Measurements from ENCODE around the gene PTPRN2. TPM values are rescaled to one million over a fixed set of nuclear protein-coding genes. Genes with fewer than 3 reads are reported as not detected.

Gene PTPRN2
- total RNA-seq, 1 experiment from 2014 or later = 2.1 TPM

GRCh38 chr7:158110661-158111048, 477.0 kb downstream of the PTPRN2 start:
- POLR2A ChIA-PET = no interaction called here
- Histone ChIP-seq H3K9ac (ENCODE audit: low read length) (no peak overlapping the region), H3K9me3 (ENCODE audit: control insufficient read depth in 1 of 2, insufficient read depth in 1 of 2, low read depth in 1 of 2, low read length in 2 of 2) (no peaks in the 10 kb centered on the region), H3K27ac (ENCODE audit: low read depth, low read length) (no peak overlapping the region), H3K27me3 (ENCODE audit: insufficient read depth, low read length) (no peaks in the 10 kb centered on the region), H3K4me3 (replicated peaks in 1 of 2; ENCODE audit: low read depth in 1 of 2, low read length in 2 of 2) (no peak overlapping the region), H4K20me1 (ENCODE audit: insufficient read depth) (no peaks in the 10 kb centered on the region), H3K36me3 (ENCODE audit: control insufficient read depth in 1 of 2, insufficient read depth in 2 of 2, low read length in 2 of 2) (no peaks in the 10 kb centered on the region), H3K79me2 (ENCODE audit: insufficient read depth, low read length) (no peaks in the 10 kb centered on the region), H3K9me2 (ENCODE audit: insufficient read depth) (no peaks in the 10 kb centered on the region), H3K4me1 (ENCODE audit: control insufficient read depth in 1 of 2, insufficient read depth in 2 of 2, low read length in 2 of 2) (no peaks in the 10 kb centered on the region), H3K4me2 (ENCODE audit: low read length) (no peak overlapping the region), H2AFZ (ENCODE audit: low read depth, low read length, poor library complexity, severe bottlenecking) (no peak overlapping the region)
- ATAC-seq = no peak
- BruUV-seq (replicated peaks) = no TSS peak
- DNase-seq (ENCODE audit: low read depth, low spot score) = no peak
- CTCF ChIA-PET = no interaction called here
- TF ChIP-seq, protein P1, sequence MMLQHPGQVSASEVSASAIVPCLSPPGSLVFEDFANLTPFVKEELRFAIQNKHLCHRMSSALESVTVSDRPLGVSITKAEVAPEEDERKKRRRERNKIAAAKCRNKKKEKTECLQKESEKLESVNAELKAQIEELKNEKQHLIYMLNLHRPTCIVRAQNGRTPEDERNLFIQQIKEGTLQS (IDR thresholded peaks at IDR 0.05) = no peak
- TF ChIP-seq JUND (IDR thresholded peaks at IDR 0.05) = no peak
- intact Hi-C loops (cut with micrococcal nuclease) = no loop called here
- RAD21 ChIA-PET (ENCODE audit: low non-redundant PET in 1 of 2, low total read pairs in 2 of 2, uncharacterized antibody in 2 of 2, unreplicated experiment in 2 of 2) = no interaction called here

- TF ChIP-seq, protein P2, sequence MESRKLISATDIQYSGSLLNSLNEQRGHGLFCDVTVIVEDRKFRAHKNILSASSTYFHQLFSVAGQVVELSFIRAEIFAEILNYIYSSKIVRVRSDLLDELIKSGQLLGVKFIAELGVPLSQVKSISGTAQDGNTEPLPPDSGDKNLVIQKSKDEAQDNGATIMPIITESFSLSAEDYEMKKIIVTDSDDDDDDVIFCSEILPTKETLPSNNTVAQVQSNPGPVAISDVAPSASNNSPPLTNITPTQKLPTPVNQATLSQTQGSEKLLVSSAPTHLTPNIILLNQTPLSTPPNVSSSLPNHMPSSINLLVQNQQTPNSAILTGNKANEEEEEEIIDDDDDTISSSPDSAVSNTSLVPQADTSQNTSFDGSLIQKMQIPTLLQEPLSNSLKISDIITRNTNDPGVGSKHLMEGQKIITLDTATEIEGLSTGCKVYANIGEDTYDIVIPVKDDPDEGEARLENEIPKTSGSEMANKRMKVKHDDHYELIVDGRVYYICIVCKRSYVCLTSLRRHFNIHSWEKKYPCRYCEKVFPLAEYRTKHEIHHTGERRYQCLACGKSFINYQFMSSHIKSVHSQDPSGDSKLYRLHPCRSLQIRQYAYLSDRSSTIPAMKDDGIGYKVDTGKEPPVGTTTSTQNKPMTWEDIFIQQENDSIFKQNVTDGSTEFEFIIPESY (IDR thresholded peaks at IDR 0.05; ENCODE audit: extremely low read depth, insufficient replicate concordance, low read length) = no peak
- TF ChIP-seq POLR2AphosphoS5 (IDR thresholded peaks at IDR 0.05; ENCODE audit: low read depth, low read length) = no peak
- no peak for TF ChIP-seq ELF1 (IDR thresholded peaks at IDR 0.05; ENCODE audit: borderline replicate concordance, low read depth)
- TF ChIP-seq, protein P3, sequence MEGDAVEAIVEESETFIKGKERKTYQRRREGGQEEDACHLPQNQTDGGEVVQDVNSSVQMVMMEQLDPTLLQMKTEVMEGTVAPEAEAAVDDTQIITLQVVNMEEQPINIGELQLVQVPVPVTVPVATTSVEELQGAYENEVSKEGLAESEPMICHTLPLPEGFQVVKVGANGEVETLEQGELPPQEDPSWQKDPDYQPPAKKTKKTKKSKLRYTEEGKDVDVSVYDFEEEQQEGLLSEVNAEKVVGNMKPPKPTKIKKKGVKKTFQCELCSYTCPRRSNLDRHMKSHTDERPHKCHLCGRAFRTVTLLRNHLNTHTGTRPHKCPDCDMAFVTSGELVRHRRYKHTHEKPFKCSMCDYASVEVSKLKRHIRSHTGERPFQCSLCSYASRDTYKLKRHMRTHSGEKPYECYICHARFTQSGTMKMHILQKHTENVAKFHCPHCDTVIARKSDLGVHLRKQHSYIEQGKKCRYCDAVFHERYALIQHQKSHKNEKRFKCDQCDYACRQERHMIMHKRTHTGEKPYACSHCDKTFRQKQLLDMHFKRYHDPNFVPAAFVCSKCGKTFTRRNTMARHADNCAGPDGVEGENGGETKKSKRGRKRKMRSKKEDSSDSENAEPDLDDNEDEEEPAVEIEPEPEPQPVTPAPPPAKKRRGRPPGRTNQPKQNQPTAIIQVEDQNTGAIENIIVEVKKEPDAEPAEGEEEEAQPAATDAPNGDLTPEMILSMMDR (IDR thresholded peaks at IDR 0.05 in 2 of 3, conservative IDR thresholded peaks at IDR 0.05 in 1 of 3; ENCODE audit: borderline replicate concordance in 1 of 3, insufficient read depth in 1 of 3, low read depth in 2 of 3, low read length in 2 of 3) = no peak
- no peak for TF ChIP-seq EGR1 (IDR thresholded peaks at IDR 0.05; ENCODE audit: low read depth)
- TF ChIP-seq EZH2 (IDR thresholded peaks at IDR 0.05) = no peak
- H3K79me2 ChIP-seq (ENCODE audit: insufficient read depth, low read length) = no peaks in the 10 kb centered on the region
- BruUV-seq (replicated peaks) = no TSS peak
- RAD21 ChIA-PET (ENCODE audit: low non-redundant PET in 1 of 2, low total read pairs in 2 of 2, uncharacterized antibody in 2 of 2, unreplicated experiment in 2 of 2) = no interaction called here
- no peaks in the 10 kb centered on the region for H3K4me1 ChIP-seq (ENCODE audit: control insufficient read depth in 1 of 2, insufficient read depth in 2 of 2, low read length in 2 of 2)
- no peak overlapping the region for H3K27ac ChIP-seq (ENCODE audit: low read depth, low read length)
- H3K36me3 ChIP-seq (ENCODE audit: control insufficient read depth in 1 of 2, insufficient read depth in 2 of 2, low read length in 2 of 2) = no peaks in the 10 kb centered on the region
- no peak for ATAC-seq
- no peaks in the 10 kb centered on the region for H4K20me1 ChIP-seq (ENCODE audit: insufficient read depth)
- H3K27me3 ChIP-seq (ENCODE audit: insufficient read depth, low read length) = no peaks in the 10 kb centered on the region
- no peaks in the 10 kb centered on the region for H3K9me3 ChIP-seq (ENCODE audit: control insufficient read depth in 1 of 2, insufficient read depth in 1 of 2, low read depth in 1 of 2, low read length in 2 of 2)
- no peak overlapping the region for H3K4me2 ChIP-seq (ENCODE audit: low read length)
- no peaks in the 10 kb centered on the region for H3K9me2 ChIP-seq (ENCODE audit: insufficient read depth)
- H3K9ac ChIP-seq (ENCODE audit: low read length) = no peak overlapping the region
- POLR2A ChIA-PET = no interaction called here
- no peak overlapping the region for H2AFZ ChIP-seq (ENCODE audit: low read depth, low read length, poor library complexity, severe bottlenecking)
- H3K4me3 ChIP-seq (replicated peaks in 1 of 2; ENCODE audit: low read depth in 1 of 2, low read length in 2 of 2) = no peak overlapping the region
- intact Hi-C loops (cut with micrococcal nuclease) = no loop called here
- CTCF ChIA-PET = no interaction called here
- no peak for DNase-seq (ENCODE audit: low read depth, low spot score)
Measured at GRCh38 chr7:158110034-158110590, 477.5 kb downstream of the PTPRN2 start.
